HCT116 (cell line): ENCODE results near the gene RASSF3.

Experiments
- CBX3 ChIP-seq: IDR thresholded peaks from 2 replicates; pipeline ENCODE4 v1.6.1; 2012; ENCODE audit warnings: low read depth
- CTCF ChIP-seq, 3 experiments: fragments of 200-600 bp in 1 of 3; sonication (generic) in 1 of 3; IDR thresholded peaks in 2 of 3; conservative IDR thresholded peaks in 1 of 3; 2 replicates each; pipeline ENCODE4 v1.5.1; 2012 to 2017; ENCODE audit warnings: low read depth in 2 of 3, low read length in 2 of 3, antibody characterized with exemption in 1 of 3, borderline replicate concordance in 1 of 3, control low read depth in 1 of 3, mild to moderate bottlenecking in 1 of 3, mixed read lengths in 1 of 3, mixed run types in 1 of 3, moderate library complexity in 1 of 3; ENCODE audit not compliant: insufficient read depth in 1 of 3
- ELF1 ChIP-seq: IDR thresholded peaks from 2 replicates; pipeline ENCODE4 v1.6.1; 2012; ENCODE audit warnings: low read depth, borderline replicate concordance
- EZH2 ChIP-seq: fragments of 200-600 bp; sonication (generic); IDR thresholded peaks from 2 replicates; pipeline ENCODE4 v1.6.1; 2017; ENCODE audit warnings: antibody characterized with exemption, mixed run types
- EZH2phosphoT487 ChIP-seq: fragments of 200-600 bp; IDR thresholded peaks from 2 replicates; pipeline ENCODE4 v1.6.1; 2018; ENCODE audit warnings: antibody characterized with exemption, borderline replicate concordance
- FOSL1 ChIP-seq: IDR thresholded peaks from 2 replicates; pipeline ENCODE4 v1.6.1; 2012; ENCODE audit warnings: low read depth
- JUND ChIP-seq: IDR thresholded peaks from 2 replicates; pipeline ENCODE4 v1.6.1; 2012
- POLR2A ChIP-seq: IDR thresholded peaks from 2 replicates; pipeline ENCODE4 v1.7.0; 2011; ENCODE audit warnings: borderline replicate concordance; ENCODE audit not compliant: insufficient read depth, insufficient read length; ENCODE audit errors: extremely low read depth
- POLR2AphosphoS5 ChIP-seq: IDR thresholded peaks from 2 replicates; pipeline ENCODE4 v1.6.1; 2011; ENCODE audit warnings: mild to moderate bottlenecking, low read depth, low read length, moderate library complexity
- RAD21 ChIP-seq: IDR thresholded peaks from 2 replicates; pipeline ENCODE4 v1.6.1; 2012; ENCODE audit warnings: low read depth, mild to moderate bottlenecking
- SP1 ChIP-seq: IDR thresholded peaks from 2 replicates; pipeline ENCODE4 v1.6.1; 2012; ENCODE audit warnings: low read depth
- TCF7L2 ChIP-seq: IDR thresholded peaks from 2 replicates; pipeline ENCODE4 v1.7.0; 2011; ENCODE audit warnings: borderline replicate concordance, inconsistent platforms; ENCODE audit not compliant: insufficient read depth, insufficient read length; ENCODE audit errors: extremely low read depth
- YY1 ChIP-seq: IDR thresholded peaks from 2 replicates; pipeline ENCODE4 v1.6.1; 2011; ENCODE audit warnings: low read length, low read depth, moderate library complexity, mild to moderate bottlenecking; ENCODE audit not compliant: insufficient replicate concordance; ENCODE audit errors: extremely low read depth

GRCh38 chr12:64583771-64584421 is 26.4 kb upstream of the RASSF3 start:
- TF ChIP-seq EZH2, result no peak
- no peak for TF ChIP-seq ELF1
- TF ChIP-seq CTCF (IDR thresholded peaks at IDR 0.05 in 2 of 3, conservative IDR thresholded peaks at IDR 0.05 in 1 of 3; ENCODE audit: borderline replicate concordance in 1 of 3, insufficient read depth in 1 of 3, low read depth in 2 of 3, low read length in 2 of 3), result no peak
- TF ChIP-seq EZH2phosphoT487, result no peak
- no peak for TF ChIP-seq JUND
- TF ChIP-seq YY1, result no peak
- TF ChIP-seq POLR2A, result no peak
- TF ChIP-seq FOSL1, result no peak
- TF ChIP-seq RAD21, result no peak
- TF ChIP-seq CBX3, result no peak
- no peak for TF ChIP-seq POLR2AphosphoS5
- no peak for TF ChIP-seq TCF7L2
- no peak for TF ChIP-seq SP1
